GM12892 (cell line): ENCODE measurements around the gene AGBL5.

Experiments used
- POLR2A ChIP-seq: IDR thresholded peaks from 2 replicates; pipeline ENCODE4 v1.6.1; 2011; ENCODE audit warnings: low read depth, low read length, control low read depth
- POLR2AphosphoS5 ChIP-seq: IDR thresholded peaks from 2 replicates; pipeline ENCODE4 v1.6.1; 2011; ENCODE audit warnings: low read depth, low read length, control low read depth
- TAF1 ChIP-seq: IDR thresholded peaks from 2 replicates; pipeline ENCODE4 v1.6.1; 2011; ENCODE audit warnings: low read depth, mild to moderate bottlenecking, control low read depth, low read length, borderline replicate concordance

DNA sequence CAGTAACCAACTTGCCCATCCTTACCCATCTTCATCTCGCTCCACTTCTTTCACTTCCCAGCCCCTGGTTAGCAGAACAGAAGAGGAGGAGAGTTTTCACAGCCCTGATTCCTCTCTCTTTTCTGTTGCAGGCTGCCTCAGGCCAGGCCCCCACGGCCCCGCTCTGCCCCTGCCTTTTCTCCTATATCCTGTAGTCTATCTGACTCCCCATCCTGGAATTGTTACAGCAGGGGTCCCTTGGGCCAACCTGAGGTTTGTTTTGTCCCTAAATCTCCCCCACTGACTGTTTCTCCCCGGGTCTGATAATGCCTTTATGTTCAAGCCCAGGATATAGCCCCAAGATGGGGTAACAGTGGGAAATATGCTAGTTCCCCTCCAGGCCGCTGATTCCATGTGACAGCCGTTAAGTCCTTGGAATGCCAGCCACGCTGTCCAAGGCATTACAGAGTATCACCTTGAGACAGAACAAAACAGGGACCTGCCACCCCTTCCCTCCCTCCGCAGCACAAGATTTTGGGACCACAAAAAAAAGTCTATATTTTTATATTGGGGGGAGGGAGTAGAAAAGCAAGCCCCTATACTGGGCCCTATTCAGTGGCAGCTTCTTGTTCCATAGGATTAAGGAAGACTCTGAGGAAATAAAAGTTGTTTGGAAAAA is 18.6 kb downstream of the AGBL5 start:
- TF ChIP-seq POLR2A = no peak
- no peak for TF ChIP-seq POLR2AphosphoS5
- TF ChIP-seq TAF1 = no peak
